ENCODE data around the gene PEX5L.

The PEX5L gene

DNA sequence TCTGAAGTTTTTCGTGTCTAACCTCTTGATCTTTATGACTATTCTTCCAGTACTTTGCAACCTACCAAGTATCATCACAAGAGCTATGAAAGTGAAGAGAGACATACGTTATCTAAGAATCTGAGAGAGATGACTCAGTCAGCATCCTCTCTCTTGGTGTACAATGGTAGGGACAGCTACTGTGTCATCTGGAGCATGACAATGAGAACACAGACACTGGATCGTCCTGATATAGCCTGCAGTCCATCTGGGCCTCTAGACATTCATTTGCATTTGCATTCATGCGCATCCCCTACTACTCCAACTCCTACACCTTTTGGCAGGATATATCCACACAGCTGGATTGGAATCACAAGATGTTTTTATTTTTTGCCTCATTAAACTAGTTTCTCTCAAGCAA is 115.2 kb downstream of the PEX5L start:
- Histone ChIP-seq H3K79me2 (ENCODE audit: insufficient read depth, low read depth) (no peaks in the 10 kb centered on the region), H3K36me3 (ENCODE audit: insufficient read depth) (no peaks in the 10 kb centered on the region), H3K4me3 (IDR thresholded peaks at IDR 0.05; ENCODE audit: insufficient read depth, low read depth, low read length) (no peak overlapping the region), H2AFZ (ENCODE audit: low read depth) (no peak overlapping the region), H3K27me3 (ENCODE audit: insufficient read depth, low read depth) (no peaks in the 10 kb centered on the region), H3K4me1 (ENCODE audit: low read depth, poor library complexity, severe bottlenecking) (no peaks in the 10 kb centered on the region), H4K20me1 (ENCODE audit: insufficient read depth) (no peaks in the 10 kb centered on the region), H3K9ac (no peak overlapping the region), H3K27ac (no peak overlapping the region), H3K4me2 (no peak overlapping the region)
- TF ChIP-seq, protein P1, sequence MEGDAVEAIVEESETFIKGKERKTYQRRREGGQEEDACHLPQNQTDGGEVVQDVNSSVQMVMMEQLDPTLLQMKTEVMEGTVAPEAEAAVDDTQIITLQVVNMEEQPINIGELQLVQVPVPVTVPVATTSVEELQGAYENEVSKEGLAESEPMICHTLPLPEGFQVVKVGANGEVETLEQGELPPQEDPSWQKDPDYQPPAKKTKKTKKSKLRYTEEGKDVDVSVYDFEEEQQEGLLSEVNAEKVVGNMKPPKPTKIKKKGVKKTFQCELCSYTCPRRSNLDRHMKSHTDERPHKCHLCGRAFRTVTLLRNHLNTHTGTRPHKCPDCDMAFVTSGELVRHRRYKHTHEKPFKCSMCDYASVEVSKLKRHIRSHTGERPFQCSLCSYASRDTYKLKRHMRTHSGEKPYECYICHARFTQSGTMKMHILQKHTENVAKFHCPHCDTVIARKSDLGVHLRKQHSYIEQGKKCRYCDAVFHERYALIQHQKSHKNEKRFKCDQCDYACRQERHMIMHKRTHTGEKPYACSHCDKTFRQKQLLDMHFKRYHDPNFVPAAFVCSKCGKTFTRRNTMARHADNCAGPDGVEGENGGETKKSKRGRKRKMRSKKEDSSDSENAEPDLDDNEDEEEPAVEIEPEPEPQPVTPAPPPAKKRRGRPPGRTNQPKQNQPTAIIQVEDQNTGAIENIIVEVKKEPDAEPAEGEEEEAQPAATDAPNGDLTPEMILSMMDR (conservative IDR thresholded peaks at IDR 0.05; ENCODE audit: low read depth, low read length) = no peak

DNA sequence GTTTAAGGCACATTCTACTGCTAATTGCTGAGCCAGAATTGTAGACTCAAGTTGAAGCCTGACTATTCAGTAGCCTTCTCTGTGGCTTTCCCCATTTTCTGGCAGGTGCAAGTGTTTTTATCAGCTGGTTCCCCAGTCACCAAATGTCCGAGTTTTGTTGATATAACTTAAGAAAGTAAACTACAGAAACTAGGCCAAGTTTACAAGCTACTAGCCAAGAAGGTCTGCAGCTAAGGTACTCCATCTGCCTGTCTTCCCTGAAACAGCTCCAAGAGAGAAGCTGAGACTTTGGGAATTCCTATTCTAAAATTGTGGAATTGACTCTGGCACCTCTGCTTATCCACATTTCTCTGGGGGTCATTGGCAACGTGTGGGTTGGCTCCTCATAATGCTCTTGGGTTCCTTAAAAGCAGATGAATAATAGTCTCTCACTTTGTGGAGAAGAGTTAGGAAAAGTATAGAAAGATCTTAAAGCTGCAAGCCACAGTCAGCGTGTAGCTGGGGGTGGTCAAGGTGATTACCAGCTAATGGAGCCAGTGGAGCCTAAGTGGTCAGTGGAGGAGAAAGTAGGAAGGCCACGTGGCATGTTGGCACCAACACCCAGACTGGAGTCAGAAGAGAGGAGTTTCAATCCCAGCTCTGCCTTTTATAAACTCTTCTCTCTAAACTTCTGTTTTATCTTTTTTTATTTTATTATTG is 128.8 kb downstream of the PEX5L start:
- no peak overlapping the region for H3K4me3 ChIP-seq (IDR thresholded peaks at IDR 0.05; ENCODE audit: insufficient read depth, low read depth, low read length)
- H3K27me3 ChIP-seq (ENCODE audit: insufficient read depth, low read depth) = no peaks in the 10 kb centered on the region
- H3K79me2 ChIP-seq (ENCODE audit: insufficient read depth, low read depth) = no peaks in the 10 kb centered on the region
- TF ChIP-seq, protein P1 (conservative IDR thresholded peaks at IDR 0.05; ENCODE audit: low read depth, low read length) = no peak
- no peak overlapping the region for H3K4me2 ChIP-seq
- no peak overlapping the region for H3K27ac ChIP-seq
- no peaks in the 10 kb centered on the region for H3K4me1 ChIP-seq (ENCODE audit: low read depth, poor library complexity, severe bottlenecking)
- H3K36me3 ChIP-seq (ENCODE audit: insufficient read depth) = no peaks in the 10 kb centered on the region
- H3K9ac ChIP-seq = no peak overlapping the region
- H4K20me1 ChIP-seq (ENCODE audit: insufficient read depth) = no peaks in the 10 kb centered on the region
- no peak overlapping the region for H2AFZ ChIP-seq (ENCODE audit: low read depth)

DNA sequence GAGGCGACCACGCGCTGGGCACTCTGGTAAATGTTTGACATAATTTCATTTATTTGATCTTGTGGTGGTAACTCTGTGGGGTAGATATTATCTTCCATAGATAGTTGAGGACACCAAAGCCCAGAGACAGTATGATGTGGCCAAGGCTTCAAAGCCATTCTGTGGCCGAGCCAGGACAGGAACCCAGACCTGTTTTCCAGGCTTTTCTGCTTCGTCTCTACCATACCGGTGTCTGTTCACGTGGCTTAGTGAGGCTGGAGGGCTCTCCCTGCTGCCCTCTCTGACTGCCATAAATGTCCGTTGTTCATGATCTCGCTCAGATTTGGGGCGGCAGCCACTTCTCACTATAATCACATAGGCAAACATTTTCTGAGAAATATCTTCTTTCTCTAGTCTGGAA is 134.7 kb downstream of the PEX5L start:
- Histone ChIP-seq H3K4me1 (ENCODE audit: low read depth, poor library complexity, severe bottlenecking) (no peaks in the 10 kb centered on the region), H3K27ac (no peak overlapping the region), H4K20me1 (ENCODE audit: insufficient read depth) (no peaks in the 10 kb centered on the region)

DNA sequence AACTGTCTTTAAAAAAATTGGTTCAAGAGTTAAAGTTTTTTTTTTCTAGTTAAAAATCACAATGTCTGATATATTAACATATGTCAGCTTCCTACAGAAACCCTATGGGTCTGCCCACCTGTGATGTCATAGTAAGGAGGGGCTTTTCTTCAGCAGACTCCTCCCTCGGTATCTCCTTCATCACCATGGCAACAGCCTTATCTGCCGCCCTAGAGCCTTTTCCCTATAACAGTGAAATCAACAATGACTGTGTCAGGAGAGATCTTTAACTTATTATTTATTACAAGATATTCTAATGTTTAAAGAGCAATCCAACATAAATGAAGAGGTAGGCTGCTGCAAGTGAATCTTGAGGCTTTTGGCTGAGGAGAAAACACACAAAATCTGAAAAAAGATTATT is 138.7 kb downstream of the PEX5L start:
- TF ChIP-seq, protein P1 (conservative IDR thresholded peaks at IDR 0.05; ENCODE audit: low read depth, low read length) = no peak
- Histone ChIP-seq H3K79me2 (ENCODE audit: insufficient read depth, low read depth) (no peaks in the 10 kb centered on the region), H3K9ac (no peak overlapping the region), H3K4me2 (no peak overlapping the region), H3K27me3 (ENCODE audit: insufficient read depth, low read depth) (no peaks in the 10 kb centered on the region), H3K36me3 (ENCODE audit: insufficient read depth) (no peaks in the 10 kb centered on the region), H3K4me3 (IDR thresholded peaks at IDR 0.05; ENCODE audit: insufficient read depth, low read depth, low read length) (no peak overlapping the region), H2AFZ (ENCODE audit: low read depth) (no peak overlapping the region), H3K27ac (no peak overlapping the region), H4K20me1 (ENCODE audit: insufficient read depth) (no peaks in the 10 kb centered on the region), H3K4me1 (ENCODE audit: low read depth, poor library complexity, severe bottlenecking) (no peaks in the 10 kb centered on the region)

More for the DNA sequence above, 134.7 kb downstream of the PEX5L start:
- Histone ChIP-seq H3K36me3 (ENCODE audit: insufficient read depth) (no peaks in the 10 kb centered on the region), H3K27me3 (ENCODE audit: insufficient read depth, low read depth) (no peaks in the 10 kb centered on the region), H3K4me2 (no peak overlapping the region), H3K79me2 (ENCODE audit: insufficient read depth, low read depth) (no peaks in the 10 kb centered on the region), H2AFZ (ENCODE audit: low read depth) (no peak overlapping the region), H3K4me3 (IDR thresholded peaks at IDR 0.05; ENCODE audit: insufficient read depth, low read depth, low read length) (no peak overlapping the region), H3K9ac (no peak overlapping the region)
- TF ChIP-seq, protein P1 (conservative IDR thresholded peaks at IDR 0.05; ENCODE audit: low read depth, low read length) = no peak

Measured in KMS-11 (cell line).